ENCODE results near the gene PSD4.
A peak's percentile ranks its signal among the peaks of the same experiment; 100 is the strongest.

PSD4 gene

GRCh38 chr2:113201496-113202304 is 27.9 kb downstream of the PSD4 start:
- H3K4me1 ChIP-seq (ENCODE audit: low read depth, poor library complexity, severe bottlenecking): no peaks in the 10 kb centered on the region
- no peak for TF ChIP-seq CTCF (conservative IDR thresholded peaks at IDR 0.05; ENCODE audit: low read depth, low read length)
- H3K27me3 ChIP-seq (ENCODE audit: insufficient read depth, low read depth): no peaks in the 10 kb centered on the region
- no peak overlapping the region for H3K4me2 ChIP-seq
- no peaks in the 10 kb centered on the region for H4K20me1 ChIP-seq (ENCODE audit: insufficient read depth)
- H3K36me3 ChIP-seq (ENCODE audit: insufficient read depth): no peaks in the 10 kb centered on the region
- H3K9ac ChIP-seq: no peak overlapping the region
- H3K79me2 ChIP-seq (ENCODE audit: insufficient read depth, low read depth): no peaks in the 10 kb centered on the region
- no peak overlapping the region for H3K27ac ChIP-seq
- no peak overlapping the region for H3K4me3 ChIP-seq (IDR thresholded peaks at IDR 0.05; ENCODE audit: insufficient read depth, low read depth, low read length)
- no peak overlapping the region for H2AFZ ChIP-seq (ENCODE audit: low read depth)

GRCh38 chr2:113202305-113203216 is 28.8 kb downstream of the PSD4 start:
- no peaks in the 10 kb centered on the region for H3K36me3 ChIP-seq (ENCODE audit: insufficient read depth)
- H3K27ac ChIP-seq: no peak overlapping the region
- no peak for TF ChIP-seq CTCF (conservative IDR thresholded peaks at IDR 0.05; ENCODE audit: low read depth, low read length)
- H2AFZ ChIP-seq (ENCODE audit: low read depth): no peak overlapping the region
- no peak overlapping the region for H3K9ac ChIP-seq
- no peak overlapping the region for H3K4me3 ChIP-seq (IDR thresholded peaks at IDR 0.05; ENCODE audit: insufficient read depth, low read depth, low read length)
- no peak overlapping the region for H3K4me2 ChIP-seq
- H4K20me1 ChIP-seq (ENCODE audit: insufficient read depth): no peaks in the 10 kb centered on the region
- no peaks in the 10 kb centered on the region for H3K4me1 ChIP-seq (ENCODE audit: low read depth, poor library complexity, severe bottlenecking)
- no peaks in the 10 kb centered on the region for H3K27me3 ChIP-seq (ENCODE audit: insufficient read depth, low read depth)
- H3K79me2 ChIP-seq (ENCODE audit: insufficient read depth, low read depth): no peaks in the 10 kb centered on the region

GRCh38 chr2:113203217-113203530 is 29.4 kb downstream of the PSD4 start:
- Histone ChIP-seq H2AFZ (ENCODE audit: low read depth) (no peak overlapping the region), H3K79me2 (ENCODE audit: insufficient read depth, low read depth) (no peaks in the 10 kb centered on the region), H3K36me3 (ENCODE audit: insufficient read depth) (no peaks in the 10 kb centered on the region), H3K27ac (no peak overlapping the region), H3K4me1 (ENCODE audit: low read depth, poor library complexity, severe bottlenecking) (no peaks in the 10 kb centered on the region), H3K27me3 (ENCODE audit: insufficient read depth, low read depth) (no peaks in the 10 kb centered on the region), H3K4me2 (no peak overlapping the region), H3K9ac (no peak overlapping the region), H3K4me3 (IDR thresholded peaks at IDR 0.05; ENCODE audit: insufficient read depth, low read depth, low read length) (no peak overlapping the region), H4K20me1 (ENCODE audit: insufficient read depth) (no peaks in the 10 kb centered on the region)
- TF ChIP-seq CTCF (conservative IDR thresholded peaks at IDR 0.05; ENCODE audit: low read depth, low read length): no peak

- no peak overlapping the region for H2AFZ ChIP-seq (ENCODE audit: low read depth)
- no peak overlapping the region for H3K4me2 ChIP-seq
- H3K4me3 ChIP-seq (IDR thresholded peaks at IDR 0.05; ENCODE audit: insufficient read depth, low read depth, low read length): no peak overlapping the region
Measured at GRCh38 chr2:113203901-113204519, 30.2 kb downstream of the PSD4 start.

More at GRCh38 chr2:113203901-113204519, 30.2 kb downstream of the PSD4 start:
- Histone ChIP-seq H3K27ac (no peak overlapping the region), H3K9ac (no peak overlapping the region), H3K27me3 (ENCODE audit: insufficient read depth, low read depth) (no peaks in the 10 kb centered on the region), H4K20me1 (ENCODE audit: insufficient read depth) (no peaks in the 10 kb centered on the region), H3K36me3 (ENCODE audit: insufficient read depth) (no peaks in the 10 kb centered on the region), H3K79me2 (ENCODE audit: insufficient read depth, low read depth) (no peaks in the 10 kb centered on the region), H3K4me1 (ENCODE audit: low read depth, poor library complexity, severe bottlenecking) (no peaks in the 10 kb centered on the region)
- peak; percentile 66 for TF ChIP-seq CTCF (conservative IDR thresholded peaks at IDR 0.05; ENCODE audit: low read depth, low read length)

Measured in KMS-11 (cell line).